HEK293 (cell line): Measurements from ENCODE around the gene SLC25A22.

Source experiments
- CTCF ChIA-PET: fragments of 350-600 bp; formaldehyde crosslinking; extraction: SDS; loops from one replicate; lab custom pipeline; 2021; ENCODE audit warnings: antibody characterized with exemption; lab: Yijun Ruan, JAX
- POLR2A ChIA-PET: fragments of 300-600 bp; formaldehyde crosslinking; extraction: SDS; loops from one replicate; lab custom pipeline; 2020; ENCODE audit warnings: antibody characterized with exemption, inconsistent platforms; lab: Yijun Ruan, JAX
- H3K27ac ChIP-seq: fragments of 200-500 bp; sonication (Bioruptor generic); 2 replicates; pipeline ENCODE4 v1.5.1; 2014; ENCODE audit warnings: low read depth, low read length, control low read depth, inconsistent platforms; ENCODE audit errors: extremely low read depth
- H3K36me3 ChIP-seq, 2 experiments: fragments of 200-500 bp in 1 of 2; sonication (Bioruptor generic) in 1 of 2; 1 replicate in 1 of 2; 2 replicates in 1 of 2; pipeline ENCODE4 v1.5.1; 2014 to 2017; ENCODE audit warnings: inconsistent platforms in 2 of 2, low read length in 2 of 2; ENCODE audit not compliant: control insufficient read depth in 2 of 2, insufficient read depth in 1 of 2
- H3K4me1 ChIP-seq: fragments of 200-500 bp; sonication (Bioruptor generic); 2 replicates; pipeline ENCODE4 v1.5.1; 2014; ENCODE audit warnings: mild to moderate bottlenecking, low read length, inconsistent platforms; ENCODE audit not compliant: control insufficient read depth, insufficient read depth
- H3K4me3 ChIP-seq: 2 replicates; pipeline ENCODE4 v1.5.1; 2011; ENCODE audit warnings: low read depth, mild to moderate bottlenecking, control low read depth, low read length, moderate library complexity
- H3K9me3 ChIP-seq: fragments of 200-500 bp; sonication (Bioruptor generic); 2 replicates; pipeline ENCODE4 v1.5.1; 2014; ENCODE audit warnings: low read depth, low read length, inconsistent platforms; ENCODE audit not compliant: control insufficient read depth, insufficient read depth
- BCL11A ChIP-seq: fragments of 450-650 bp; formaldehyde crosslinking; IDR thresholded peaks from 2 replicates; pipeline ENCODE4 v1.5.1; 2016; ENCODE audit warnings: low read depth, missing biosample characterization, missing genetic modification characterization
- BCL11B ChIP-seq: fragments of 450-650 bp; formaldehyde crosslinking; IDR thresholded peaks from 2 replicates; pipeline ENCODE4 v1.5.1; 2016; ENCODE audit warnings: low read depth, missing biosample characterization, missing genetic modification characterization
- CTCF ChIP-seq: fragments of 450-650 bp; formaldehyde crosslinking; IDR thresholded peaks from 2 replicates; pipeline ENCODE4 v1.5.1; 2016; ENCODE audit warnings: missing biosample characterization, missing genetic modification characterization
- EGR2 ChIP-seq: fragments of 450-650 bp; formaldehyde crosslinking; IDR thresholded peaks from 2 replicates; pipeline ENCODE4 v1.5.1; 2016; ENCODE audit warnings: low read depth, missing biosample characterization, missing genetic modification characterization
- GLI2 ChIP-seq: fragments of 450-650 bp; formaldehyde crosslinking; IDR thresholded peaks from 2 replicates; pipeline ENCODE4; 2017; ENCODE audit warnings: missing biosample characterization, missing genetic modification characterization, low read depth, borderline replicate concordance
- HOXA7 ChIP-seq: sonication (generic); formaldehyde crosslinking; IDR thresholded peaks from 2 replicates; pipeline ENCODE4 v1.8.1; 2022; ENCODE audit warnings: missing genetic modification reagents, borderline replicate concordance
- KLF7 ChIP-seq: fragments of 450-650 bp; formaldehyde crosslinking; IDR thresholded peaks from 2 replicates; pipeline ENCODE4 v1.5.1; 2016; ENCODE audit warnings: missing biosample characterization, missing genetic modification characterization, borderline replicate concordance
- KLF8 ChIP-seq: fragments of 450-650 bp; formaldehyde crosslinking; IDR thresholded peaks from 2 replicates; pipeline ENCODE4 v1.5.1; 2016; ENCODE audit warnings: missing biosample characterization, missing genetic modification characterization
- ZBTB10 ChIP-seq: fragments of 450-650 bp; formaldehyde crosslinking; IDR thresholded peaks from 2 replicates; pipeline ENCODE4 v1.5.1; 2016; ENCODE audit warnings: missing biosample characterization, missing genetic modification characterization
- ZBTB20 ChIP-seq: fragments of 450-650 bp; formaldehyde crosslinking; IDR thresholded peaks from 2 replicates; pipeline ENCODE4 v1.5.1; 2016; ENCODE audit warnings: missing biosample characterization, missing genetic modification characterization
- ZFP41 ChIP-seq: fragments of 450-650 bp; formaldehyde crosslinking; IDR thresholded peaks from 2 replicates; pipeline ENCODE4 v1.5.1; 2016; ENCODE audit warnings: missing biosample characterization, missing genetic modification characterization, borderline replicate concordance
- ZIC2 ChIP-seq: fragments of 450-650 bp; formaldehyde crosslinking; IDR thresholded peaks from 2 replicates; pipeline ENCODE4 v1.5.1; 2016; ENCODE audit warnings: missing biosample characterization, missing genetic modification characterization
- ZNF132 ChIP-seq: fragments of 450-650 bp; formaldehyde crosslinking; IDR thresholded peaks from 2 replicates; pipeline ENCODE4 v1.5.1; 2017; ENCODE audit warnings: missing biosample characterization, missing genetic modification characterization, borderline replicate concordance
- ZNF223 ChIP-seq: fragments of 450-650 bp; formaldehyde crosslinking; IDR thresholded peaks from 2 replicates; pipeline ENCODE4 v1.5.1; 2016; ENCODE audit warnings: missing biosample characterization, missing genetic modification characterization
- ZNF239 ChIP-seq: fragments of 450-650 bp; formaldehyde crosslinking; IDR thresholded peaks from 2 replicates; pipeline ENCODE4 v1.5.1; 2016; ENCODE audit warnings: missing biosample characterization, missing genetic modification characterization
- ZNF274 ChIP-seq, 2 experiments: fragments of 200-500 bp in 1 of 2; fragments of 450-650 bp in 1 of 2; sonication (Bioruptor generic) in 1 of 2; formaldehyde crosslinking in 1 of 2; IDR thresholded peaks; 2 replicates each; pipeline versions ENCODE4 v1.5.1 to v1.6.1; 2014 to 2016; ENCODE audit warnings: borderline replicate concordance in 1 of 2, inconsistent platforms in 1 of 2, low read length in 1 of 2, missing biosample characterization in 1 of 2, missing genetic modification characterization in 1 of 2
- ZNF335 ChIP-seq: fragments of 450-650 bp; formaldehyde crosslinking; conservative IDR thresholded peaks from 2 replicates; pipeline ENCODE4 v1.5.1; 2016; ENCODE audit warnings: missing biosample characterization, missing genetic modification characterization
- ZNF341 ChIP-seq: fragments of 450-650 bp; formaldehyde crosslinking; IDR thresholded peaks from 2 replicates; pipeline ENCODE4; 2016; ENCODE audit warnings: low read depth, missing biosample characterization, missing genetic modification characterization
- ZNF354C ChIP-seq: fragments of 450-650 bp; formaldehyde crosslinking; IDR thresholded peaks from 2 replicates; pipeline ENCODE4 v1.5.1; 2016; ENCODE audit warnings: missing biosample characterization, missing genetic modification characterization, low read depth, borderline replicate concordance
- ZNF560 ChIP-seq: fragments of 450-650 bp; formaldehyde crosslinking; IDR thresholded peaks from 2 replicates; pipeline ENCODE4 v1.5.1; 2017; ENCODE audit warnings: missing biosample characterization, missing genetic modification characterization, borderline replicate concordance
- ZNF692 ChIP-seq: fragments of 450-650 bp; formaldehyde crosslinking; IDR thresholded peaks from 2 replicates; pipeline ENCODE4 v1.5.1; 2016; ENCODE audit warnings: missing biosample characterization, missing genetic modification characterization
- ZNF768 ChIP-seq: fragments of 450-650 bp; formaldehyde crosslinking; IDR thresholded peaks from 2 replicates; pipeline ENCODE4 v1.5.1; 2018; ENCODE audit warnings: missing biosample characterization, mild to moderate bottlenecking, missing genetic modification characterization
- ZNF777 ChIP-seq: fragments of 450-650 bp; formaldehyde crosslinking; IDR thresholded peaks from 2 replicates; pipeline ENCODE4 v1.5.1; 2017; ENCODE audit warnings: missing biosample characterization, missing genetic modification characterization, borderline replicate concordance
- ZSCAN18 ChIP-seq: fragments of 450-650 bp; formaldehyde crosslinking; IDR thresholded peaks from 2 replicates; pipeline ENCODE4 v1.5.1; 2016; ENCODE audit warnings: missing biosample characterization, missing genetic modification characterization
- ZSCAN23 ChIP-seq: fragments of 450-650 bp; formaldehyde crosslinking; IDR thresholded peaks from 2 replicates; pipeline ENCODE4 v1.5.1; 2016; ENCODE audit warnings: missing biosample characterization, missing genetic modification characterization

Gene SLC25A22

GRCh38 chr11:804599-804964 is 6.5 kb upstream of the SLC25A22 start:
- TF ChIP-seq KLF7 (tag by site-specific recombination) (no peak), ZBTB10 (tag by site-specific recombination) (peak; percentile 66), ZNF560 (tag by site-specific recombination) (no peak), ZNF341 (tag by site-specific recombination) (peak; percentile 48), ZNF335 (tag by site-specific recombination) (0 out of 2 replicates have a peak, but pooled peaks have one; percentile 1), ZNF223 (peak; percentile 33; the same call in 1 of the 2 replicates)
- TF ChIP-seq, all 188 proteins: peak for 4
- Histone ChIP-seq H3K9me3 (no peaks in the 10 kb centered on the region), H3K4me1 (no peaks in the 10 kb centered on the region), H3K27ac (peak overlapping the region; percentile 81), H3K36me3 (peaks cover 0 to 46% of the 10 kb centered on the region in 2 experiments; a peak in 1 of 3 replicates), H3K4me3 (peak overlapping the region; percentile 60)
- ChIA-PET CTCF (interaction anchor here (1.0 to 1.1 kb wide), 2 partner anchors 15 to 34 kb away, joined by 3 read pairs; no protein-coding TSS in a partner anchor), POLR2A (interaction anchor here (1.0 to 5.2 kb wide), 2 partner anchors 13 to 236 kb away, joined by 3 to 42 read pairs; partner anchors contain the start of gene PNPLA2)

GRCh38 chr11:803770-804598 is 5.9 kb upstream of the SLC25A22 start:
- H3K27ac ChIP-seq = peak overlapping the region; percentile 81
- POLR2A ChIA-PET = interaction anchor here (0.6 to 5.2 kb wide), 5 partner anchors 14 to 588 kb away, joined by 3 to 42 read pairs (median 3); partner anchors contain the start of gene PNPLA2
- H3K4me3 ChIP-seq = peak overlapping the region; percentile 60
- H3K36me3 ChIP-seq = peaks cover 0 to 52% of the 10 kb centered on the region in 2 experiments; a peak in 1 of 3 replicates
- H3K9me3 ChIP-seq = no peaks in the 10 kb centered on the region
- H3K4me1 ChIP-seq = no peaks in the 10 kb centered on the region
- CTCF ChIA-PET = interaction anchor here (1.0 to 1.1 kb wide), 2 partner anchors 15 to 35 kb away, joined by 3 read pairs; no protein-coding TSS in a partner anchor
- TF ChIP-seq ZSCAN23 (tag by site-specific recombination) (no peak), ZSCAN18 (no peak), ZNF132 (tag by site-specific recombination) (no peak), HOXA7 (CRISPR knock-in tag) (no peak), CTCF (no peak), ZNF692 (peak; percentile 82), KLF8 (tag by site-specific recombination) (no peak), BCL11A (tag by site-specific recombination) (no peak), ZNF560 (tag by site-specific recombination) (no peak), ZNF768 (no peak), ZNF354C (no peak), ZIC2 (tag by site-specific recombination) (no peak), ZBTB20 (tag by site-specific recombination) (peak; percentile 80), ZNF239 (tag by site-specific recombination) (no peak), BCL11B (tag by site-specific recombination) (no peak), ZNF274 (IDR thresholded peaks at IDR 0.05; ENCODE audit: low read length) (no peak), ZNF274 (tag by site-specific recombination; IDR thresholded peaks at IDR 0.05; ENCODE audit: borderline replicate concordance) (no peak), EGR2 (tag by site-specific recombination) (no peak), ZNF777 (tag by site-specific recombination) (no peak), ZFP41 (no peak), GLI2 (tag by site-specific recombination) (no peak)
